HG03439 (cell line): Measurements from ENCODE around the gene RAMACL.

Experiments used
- ATAC-seq: cut with Tn5 transposase; IDR thresholded peaks from one replicate; pipeline ENCODE4 v1.9.1; 2021; ENCODE audit warnings: mild to moderate bottlenecking, moderate library complexity; ENCODE audit not compliant: unreplicated experiment

The RAMACL gene

DNA sequence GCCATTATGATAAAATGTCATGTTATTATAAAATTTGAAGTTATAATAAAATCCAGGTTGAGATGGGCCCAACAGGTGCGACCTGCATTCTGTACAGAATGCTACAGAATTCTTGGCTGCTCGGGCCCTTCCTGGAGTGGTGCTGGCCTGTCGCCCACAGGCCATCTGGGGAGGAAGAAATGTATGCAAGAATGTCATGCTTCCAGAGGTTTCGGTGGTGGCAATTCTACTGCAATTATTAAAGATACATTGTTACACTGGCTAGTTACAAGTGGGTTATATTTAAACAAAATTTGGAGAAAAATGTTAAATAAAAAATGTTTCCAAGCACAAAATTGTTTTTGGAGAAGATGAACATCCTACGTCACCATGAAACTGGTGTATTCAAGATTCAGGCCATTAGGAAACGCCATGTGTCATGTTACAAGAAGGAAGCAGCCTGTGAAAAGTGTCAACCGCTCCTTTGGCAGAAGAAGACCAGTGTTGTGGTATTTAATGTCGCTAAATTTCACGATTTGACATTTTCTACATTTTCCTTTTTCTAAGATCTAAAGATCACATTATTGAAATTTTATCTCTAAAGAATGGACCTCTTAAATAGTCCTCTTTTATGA, 7.1 kb downstream of the RAMACL start:
- no peak for ATAC-seq

GRCh38 chr6:166578536-166579236, 7.8 kb downstream of the RAMACL start:
- no peak for ATAC-seq

DNA sequence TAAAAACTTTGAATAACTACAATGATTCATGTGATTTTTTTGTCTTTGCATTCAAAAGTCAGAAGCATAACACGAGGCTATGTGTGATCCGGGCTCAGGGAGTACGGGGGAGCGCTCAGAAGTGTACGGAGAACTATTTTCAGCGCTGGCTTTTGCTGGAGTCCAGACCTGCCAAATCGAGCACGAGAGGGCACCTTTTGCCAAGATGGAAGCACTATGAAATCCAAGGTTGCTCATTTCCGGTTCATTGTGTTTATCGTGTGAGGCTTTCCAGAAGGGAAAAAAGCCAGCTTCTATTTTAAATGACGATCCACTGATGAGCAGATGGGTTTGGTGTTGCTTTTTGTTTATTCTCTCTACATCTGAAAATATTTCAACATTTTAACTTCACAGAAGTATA, 11.3 kb downstream of the RAMACL start:
- no peak for ATAC-seq

- ATAC-seq, result no peak
These were observed 12.8 kb downstream of the RAMACL start for GRCh38 chr6:166573511-166574216.

DNA sequence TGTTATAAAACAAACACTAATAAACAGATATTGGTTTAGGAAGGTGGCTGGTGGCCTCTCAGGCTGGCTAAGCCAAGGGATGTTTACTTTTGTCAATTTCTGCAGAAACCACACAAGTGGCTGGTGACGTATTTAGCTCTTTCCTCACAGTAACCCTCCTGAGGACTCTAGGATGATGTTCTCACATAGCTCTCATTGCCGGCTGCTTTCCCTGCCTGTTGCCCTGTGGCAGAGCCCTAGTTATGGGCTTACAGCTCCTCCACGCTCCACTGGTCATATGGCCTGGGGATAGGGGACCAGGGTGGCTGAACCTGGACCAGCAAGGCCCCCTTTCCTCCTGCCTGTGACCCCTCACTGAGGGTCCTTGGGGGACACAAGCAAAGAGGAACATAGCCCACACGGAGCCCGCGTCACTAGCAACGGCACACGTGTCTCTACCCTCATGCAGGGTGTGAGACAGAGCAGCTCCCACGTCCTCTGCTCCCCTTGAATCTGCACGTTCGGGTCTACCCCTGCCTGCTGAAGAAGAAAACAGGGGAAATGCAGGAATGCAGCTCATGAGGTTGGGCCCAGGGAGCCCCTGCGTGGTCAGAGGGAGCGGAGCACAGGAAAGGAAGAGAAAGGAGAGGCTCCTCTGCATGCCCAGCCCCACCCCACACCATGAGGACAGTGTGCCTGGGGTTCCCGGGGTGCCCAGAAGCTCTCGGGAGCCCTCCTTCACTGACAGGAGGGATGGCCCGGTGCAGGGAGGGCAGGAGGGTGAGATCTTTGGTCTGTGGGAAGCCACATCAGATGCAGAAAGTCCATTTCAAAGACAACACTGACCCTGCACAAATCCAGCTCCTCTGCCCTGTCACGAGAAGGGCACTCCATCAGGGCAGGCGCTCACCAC, 13.9 kb downstream of the RAMACL start:
- ATAC-seq, result no peak

DNA sequence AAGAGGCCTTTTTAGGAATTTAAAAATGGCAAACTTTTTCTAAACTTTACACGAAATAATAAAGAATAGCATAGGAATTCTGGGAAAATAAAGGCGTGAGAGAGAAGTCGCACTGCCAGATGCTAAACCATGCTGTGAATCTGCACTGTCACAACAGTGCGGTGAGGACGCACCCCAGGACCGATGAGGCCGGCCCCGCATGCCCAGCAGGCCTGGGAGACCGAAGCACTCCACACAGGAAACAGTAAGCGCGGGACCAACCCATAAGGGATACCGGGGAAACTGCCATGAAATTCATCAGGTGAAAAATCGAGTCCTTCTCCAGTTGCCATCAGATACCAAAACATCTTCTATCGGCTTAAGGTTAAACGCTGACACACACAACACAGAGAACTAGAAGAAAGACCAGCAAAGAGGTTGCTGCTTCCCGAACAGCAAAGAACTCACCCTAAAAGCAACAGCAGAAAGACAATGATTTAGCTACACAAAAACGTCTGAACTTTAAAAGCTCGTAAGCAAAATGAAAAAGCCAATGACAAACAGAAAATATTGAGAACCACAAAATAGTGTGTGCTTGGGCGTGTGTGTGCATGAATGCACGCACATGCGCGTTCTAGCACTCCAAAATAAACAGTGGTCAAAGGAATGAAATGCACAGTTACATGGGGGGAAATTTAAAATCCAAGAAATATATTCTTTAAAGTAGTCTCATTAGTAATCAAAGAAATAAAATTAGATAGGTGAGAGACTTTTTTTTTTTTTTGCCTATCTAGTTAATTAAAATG, 15.4 kb downstream of the RAMACL start:
- no peak for ATAC-seq

DNA sequence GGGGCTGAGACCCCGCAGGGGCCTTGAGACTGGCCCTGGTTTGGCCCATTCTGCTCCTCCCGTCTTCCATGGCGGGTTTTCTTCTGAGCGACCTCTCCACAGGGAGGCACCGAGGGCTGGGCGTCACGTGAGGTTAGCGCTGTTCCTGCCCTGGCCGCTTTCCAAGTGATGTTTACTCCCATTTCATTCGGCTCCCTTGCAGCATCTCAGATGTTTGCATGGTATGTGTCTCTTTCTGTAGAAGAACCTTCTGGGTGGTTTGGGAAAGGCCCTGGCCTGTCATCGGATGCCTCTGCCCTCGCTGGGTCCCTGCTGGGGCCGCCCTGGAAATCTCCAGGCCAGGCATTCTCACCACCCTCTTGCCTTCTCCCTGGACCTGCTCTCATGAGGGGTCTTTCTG, 17.3 kb downstream of the RAMACL start:
- ATAC-seq, result no peak

GRCh38 chr6:166567813-166568212, 18.7 kb downstream of the RAMACL start:
- no peak for ATAC-seq

GRCh38 chr6:166567107-166567506, 19.4 kb downstream of the RAMACL start:
- no peak for ATAC-seq

DNA sequence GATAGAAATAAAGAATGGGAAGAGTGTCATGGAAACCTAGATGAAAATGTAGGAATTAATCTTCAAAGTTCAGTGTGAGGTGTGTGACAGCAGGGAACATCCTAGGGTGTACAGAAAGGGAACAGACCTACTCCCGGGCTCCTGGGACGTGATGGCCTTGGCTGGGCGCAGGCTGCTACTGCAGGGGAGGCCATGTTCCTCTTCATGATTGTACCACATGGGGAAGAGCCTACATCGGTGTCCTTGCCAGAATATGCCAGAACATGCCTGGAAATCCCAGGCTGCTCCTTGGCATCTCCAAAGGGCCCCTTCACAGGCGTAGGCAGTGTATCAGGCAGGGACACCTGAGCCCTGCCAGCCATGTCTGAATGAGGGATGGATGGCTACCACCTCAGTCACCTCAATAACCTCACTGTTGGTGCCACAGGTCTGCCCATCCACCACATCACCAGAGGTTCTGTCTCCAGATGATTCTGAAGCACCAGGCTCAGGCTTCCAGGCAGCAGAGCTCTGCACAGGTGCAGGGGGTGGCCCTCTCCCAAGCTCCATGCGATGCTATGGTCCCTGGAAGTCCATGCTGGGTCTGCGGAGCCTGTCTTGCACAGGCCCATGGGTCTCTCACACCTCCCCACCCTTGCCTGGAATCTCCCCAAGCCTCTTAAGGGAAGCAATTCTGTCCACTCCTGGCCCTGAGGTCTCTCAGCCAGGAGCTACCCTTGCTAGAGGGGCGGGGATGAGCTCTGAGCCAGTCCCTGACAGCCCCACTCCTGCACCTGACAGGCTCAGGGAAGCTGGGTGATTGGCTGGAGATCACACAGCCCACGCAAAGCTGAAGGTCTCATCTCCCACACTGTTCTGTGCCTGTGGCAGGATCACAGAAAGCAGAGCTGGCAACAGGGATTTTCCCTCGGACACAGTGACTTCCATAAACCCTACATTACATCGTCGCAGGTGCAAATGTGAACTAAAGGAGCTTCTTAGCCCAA, 20.2 kb downstream of the RAMACL start:
- no peak for ATAC-seq

- no peak for ATAC-seq
These were observed 21.2 kb downstream of the RAMACL start for GRCh38 chr6:166565084-166565967.

- ATAC-seq, result no peak
These were observed 22.7 kb downstream of the RAMACL start for GRCh38 chr6:166563805-166564204.

DNA sequence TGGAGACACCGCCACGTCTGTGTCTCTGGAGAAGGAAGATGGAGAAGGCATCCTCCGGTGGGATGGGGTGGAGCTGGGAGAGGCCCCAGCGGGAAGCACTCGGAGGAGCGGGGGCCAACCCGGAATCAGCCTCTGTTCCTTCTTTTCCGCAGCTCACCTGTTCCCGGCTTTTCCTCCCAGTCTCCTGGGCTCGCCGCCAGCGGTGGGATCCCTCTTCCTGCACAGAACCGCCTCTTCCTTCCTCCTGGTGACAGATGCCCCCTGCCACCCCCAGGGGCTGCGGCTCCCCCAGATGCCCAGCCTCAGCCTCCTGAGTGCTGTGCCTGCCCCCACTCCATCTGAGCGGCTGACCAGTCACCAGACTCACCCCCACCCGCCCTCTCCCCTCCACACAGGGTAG, 23.3 kb downstream of the RAMACL start:
- no peak for ATAC-seq

- ATAC-seq, result no peak
These were observed 23.8 kb downstream of the RAMACL start for GRCh38 chr6:166562726-166563125.

DNA sequence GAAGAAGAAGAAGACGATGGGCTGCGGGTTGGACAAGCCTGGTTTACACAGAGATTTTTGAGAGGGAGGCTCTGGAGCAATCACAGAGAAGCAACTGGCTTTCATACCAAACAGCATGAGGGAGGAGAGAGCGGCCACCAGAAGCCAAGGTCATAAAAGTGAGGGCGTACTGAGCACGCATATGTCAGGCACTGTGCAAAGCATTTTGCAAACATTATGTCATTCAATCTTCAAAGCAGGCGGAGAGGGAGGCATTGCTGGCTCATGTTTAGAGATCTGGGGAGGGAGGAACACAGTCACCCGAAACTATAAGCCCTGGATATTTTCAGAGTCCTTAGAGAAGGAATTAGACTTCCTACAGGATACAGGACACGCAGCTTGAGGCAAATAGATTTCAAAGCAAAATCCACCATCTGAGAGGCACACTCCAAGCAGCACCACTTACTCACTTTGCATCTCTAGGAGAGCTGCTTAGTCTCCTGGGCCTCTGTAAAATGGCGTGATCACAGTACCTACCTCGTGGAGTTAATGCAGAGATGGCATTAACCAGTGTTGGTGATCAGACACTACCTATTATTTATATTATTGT, 24.6 kb downstream of the RAMACL start:
- ATAC-seq, result no peak

DNA sequence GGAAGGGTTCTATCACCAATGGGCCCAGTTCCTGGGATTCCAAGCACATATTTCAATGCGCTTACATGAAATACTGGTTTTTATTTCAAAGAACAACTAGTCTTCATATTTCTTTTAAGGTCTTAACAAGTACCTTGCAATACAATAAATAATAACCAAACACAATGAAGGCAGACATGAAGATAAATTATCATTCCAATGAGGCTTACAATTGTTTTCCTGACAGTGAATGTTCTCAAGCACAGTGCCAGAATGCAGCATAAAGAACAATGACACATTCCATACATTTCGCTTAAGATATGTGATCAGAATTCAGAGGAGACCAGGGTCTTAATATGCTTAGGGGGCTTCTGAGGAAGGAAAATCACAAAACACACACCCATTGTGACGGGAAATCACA, 26.3 kb downstream of the RAMACL start:
- no peak for ATAC-seq

GRCh38 chr6:166559662-166560061, 26.8 kb downstream of the RAMACL start:
- no peak for ATAC-seq

DNA sequence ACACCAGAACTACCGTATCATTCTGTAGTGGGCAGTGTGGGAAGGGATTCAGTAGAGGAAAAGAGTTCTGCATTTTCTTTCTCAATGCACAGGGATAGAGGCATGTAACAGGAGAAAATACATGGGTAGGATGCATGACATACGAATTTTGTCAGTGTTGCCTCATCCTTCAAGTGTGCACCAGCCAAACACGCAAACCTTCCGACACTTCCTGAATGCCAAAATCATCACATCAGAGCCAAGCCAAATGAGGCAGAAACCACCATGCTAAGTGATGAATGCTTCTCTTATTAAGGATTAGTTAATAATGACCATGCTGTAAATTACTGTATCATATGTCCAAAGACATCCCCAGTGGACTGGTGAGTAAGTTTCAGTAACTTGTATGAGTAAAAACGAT, 27.3 kb downstream of the RAMACL start:
- ATAC-seq, result no peak
